HEK293 (cell line): ENCODE data around the gene MGST2.

Source experiments
- CTCF ChIA-PET: fragments of 350-600 bp; formaldehyde crosslinking; extraction: SDS; loops from one replicate; lab custom pipeline; 2021; ENCODE audit warnings: antibody characterized with exemption; lab: Yijun Ruan, JAX
- POLR2A ChIA-PET: fragments of 300-600 bp; formaldehyde crosslinking; extraction: SDS; loops from one replicate; lab custom pipeline; 2020; ENCODE audit warnings: antibody characterized with exemption, inconsistent platforms; lab: Yijun Ruan, JAX
- H3K27ac ChIP-seq: fragments of 200-500 bp; sonication (Bioruptor generic); 2 replicates; pipeline ENCODE4 v1.5.1; 2014; ENCODE audit warnings: low read depth, low read length, control low read depth, inconsistent platforms; ENCODE audit errors: extremely low read depth
- H3K36me3 ChIP-seq, 2 experiments: fragments of 200-500 bp in 1 of 2; sonication (Bioruptor generic) in 1 of 2; 1 replicate in 1 of 2; 2 replicates in 1 of 2; pipeline ENCODE4 v1.5.1; 2014 to 2017; ENCODE audit warnings: inconsistent platforms in 2 of 2, low read length in 2 of 2; ENCODE audit not compliant: control insufficient read depth in 2 of 2, insufficient read depth in 1 of 2
- H3K4me1 ChIP-seq: fragments of 200-500 bp; sonication (Bioruptor generic); 2 replicates; pipeline ENCODE4 v1.5.1; 2014; ENCODE audit warnings: mild to moderate bottlenecking, low read length, inconsistent platforms; ENCODE audit not compliant: control insufficient read depth, insufficient read depth
- H3K4me3 ChIP-seq: 2 replicates; pipeline ENCODE4 v1.5.1; 2011; ENCODE audit warnings: low read depth, mild to moderate bottlenecking, control low read depth, low read length, moderate library complexity
- H3K9me3 ChIP-seq: fragments of 200-500 bp; sonication (Bioruptor generic); 2 replicates; pipeline ENCODE4 v1.5.1; 2014; ENCODE audit warnings: low read depth, low read length, inconsistent platforms; ENCODE audit not compliant: control insufficient read depth, insufficient read depth
- GLI2 ChIP-seq: fragments of 450-650 bp; formaldehyde crosslinking; IDR thresholded peaks from 2 replicates; pipeline ENCODE4; 2017; ENCODE audit warnings: missing biosample characterization, missing genetic modification characterization, low read depth, borderline replicate concordance
- MEIS1 ChIP-seq: sonication (generic); formaldehyde crosslinking; IDR thresholded peaks from 2 replicates; pipeline ENCODE4 v1.8.1; 2022; ENCODE audit warnings: missing genetic modification reagents, mild to moderate bottlenecking, borderline replicate concordance
- MZF1 ChIP-seq: fragments of 450-650 bp; formaldehyde crosslinking; IDR thresholded peaks from 2 replicates; pipeline ENCODE4 v1.5.1; 2017; ENCODE audit warnings: missing biosample characterization, missing genetic modification characterization, borderline replicate concordance
- RBAK ChIP-seq: fragments of 450-650 bp; formaldehyde crosslinking; IDR thresholded peaks from 2 replicates; pipeline ENCODE4 v1.5.1; 2016; ENCODE audit warnings: missing biosample characterization, missing genetic modification characterization
- SCRT1 ChIP-seq: fragments of 450-650 bp; formaldehyde crosslinking; IDR thresholded peaks from 2 replicates; pipeline ENCODE4 v1.5.1; 2016; ENCODE audit warnings: missing biosample characterization, missing genetic modification characterization, borderline replicate concordance
- WT1 ChIP-seq: fragments of 450-650 bp; formaldehyde crosslinking; IDR thresholded peaks from 2 replicates; pipeline ENCODE4 v1.5.1; 2016; ENCODE audit warnings: missing biosample characterization, missing genetic modification characterization
- ZIC2 ChIP-seq: fragments of 450-650 bp; formaldehyde crosslinking; IDR thresholded peaks from 2 replicates; pipeline ENCODE4 v1.5.1; 2016; ENCODE audit warnings: missing biosample characterization, missing genetic modification characterization
- ZNF19 ChIP-seq: fragments of 450-650 bp; formaldehyde crosslinking; IDR thresholded peaks from 2 replicates; pipeline ENCODE4; 2016; ENCODE audit warnings: missing biosample characterization, missing genetic modification characterization, low read depth
- ZNF239 ChIP-seq: fragments of 450-650 bp; formaldehyde crosslinking; IDR thresholded peaks from 2 replicates; pipeline ENCODE4 v1.5.1; 2016; ENCODE audit warnings: missing biosample characterization, missing genetic modification characterization
- ZNF394 ChIP-seq: fragments of 450-650 bp; formaldehyde crosslinking; IDR thresholded peaks from 2 replicates; pipeline ENCODE4 v1.5.1; 2016; ENCODE audit warnings: missing biosample characterization, missing genetic modification characterization, mild to moderate bottlenecking, moderate library complexity, borderline replicate concordance
- ZNF426 ChIP-seq: fragments of 450-650 bp; formaldehyde crosslinking; IDR thresholded peaks from 2 replicates; pipeline ENCODE4 v1.5.1; 2017; ENCODE audit warnings: missing biosample characterization, missing genetic modification characterization, mild to moderate bottlenecking, inconsistent platforms, moderate library complexity
- ZNF561 ChIP-seq: fragments of 450-650 bp; IDR thresholded peaks from 2 replicates; pipeline ENCODE4 v1.5.1; 2018; ENCODE audit warnings: missing biosample characterization, missing genetic modification characterization, borderline replicate concordance
- ZNF645 ChIP-seq: fragments of 450-650 bp; formaldehyde crosslinking; IDR thresholded peaks from 2 replicates; pipeline ENCODE4; 2016; ENCODE audit warnings: missing biosample characterization, missing genetic modification characterization
- ZNF704 ChIP-seq: fragments of 450-650 bp; formaldehyde crosslinking; IDR thresholded peaks from 2 replicates; pipeline ENCODE4 v1.5.1; 2016; ENCODE audit warnings: missing biosample characterization, missing genetic modification characterization
- ZNF76 ChIP-seq: fragments of 450-650 bp; formaldehyde crosslinking; IDR thresholded peaks from 2 replicates; pipeline ENCODE4; 2016; ENCODE audit warnings: low read depth, missing biosample characterization, missing genetic modification characterization, borderline replicate concordance
- ZNF792 ChIP-seq: fragments of 450-650 bp; formaldehyde crosslinking; IDR thresholded peaks from 2 replicates; pipeline ENCODE4 v1.5.1; 2016; ENCODE audit warnings: missing biosample characterization, missing genetic modification characterization
- TF ChIP-seq, protein P1 (sequence below): fragments of 450-650 bp; IDR thresholded peaks from 2 replicates; pipeline ENCODE4 v1.5.1; 2018; ENCODE audit warnings: missing biosample characterization, missing genetic modification characterization
- TF ChIP-seq, protein P2 (sequence below): fragments of 450-650 bp; formaldehyde crosslinking; IDR thresholded peaks from 2 replicates; pipeline ENCODE4 v1.5.1; 2016; ENCODE audit warnings: missing biosample characterization, missing genetic modification characterization
- TF ChIP-seq, protein P3 (sequence below): fragments of 450-650 bp; formaldehyde crosslinking; IDR thresholded peaks from 2 replicates; pipeline ENCODE4 v1.5.1; 2016; ENCODE audit warnings: missing biosample characterization, missing genetic modification characterization

MGST2 gene

DNA sequence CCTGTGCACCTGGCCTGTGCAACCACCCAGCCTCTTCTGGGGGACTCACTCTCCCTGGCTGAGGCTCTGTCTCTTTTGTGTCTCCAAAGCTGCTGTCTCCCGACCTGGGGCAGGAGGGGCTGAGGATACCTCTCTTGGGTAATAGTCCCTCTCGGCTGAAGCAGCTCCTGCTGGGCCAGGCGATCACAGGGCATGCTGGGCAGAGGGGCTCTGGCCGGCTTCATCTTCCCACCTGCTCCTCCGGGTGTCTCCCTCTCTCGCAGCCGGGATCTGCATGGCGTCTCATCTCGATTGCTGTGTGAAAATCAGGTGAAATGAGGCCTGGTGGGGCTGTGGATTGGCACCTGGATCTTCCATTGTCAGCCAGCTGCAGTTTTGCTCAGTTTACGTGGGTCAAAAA, 53.2 kb downstream of the MGST2 start (continued):
- no peak for TF ChIP-seq ZNF704 (tag by site-specific recombination)
- no peak for TF ChIP-seq ZNF76 (tag by site-specific recombination)
- TF ChIP-seq GLI2 (tag by site-specific recombination): no peak
- TF ChIP-seq ZNF239: no peak
- TF ChIP-seq SCRT1 (tag by site-specific recombination): no peak
- TF ChIP-seq, protein P1, sequence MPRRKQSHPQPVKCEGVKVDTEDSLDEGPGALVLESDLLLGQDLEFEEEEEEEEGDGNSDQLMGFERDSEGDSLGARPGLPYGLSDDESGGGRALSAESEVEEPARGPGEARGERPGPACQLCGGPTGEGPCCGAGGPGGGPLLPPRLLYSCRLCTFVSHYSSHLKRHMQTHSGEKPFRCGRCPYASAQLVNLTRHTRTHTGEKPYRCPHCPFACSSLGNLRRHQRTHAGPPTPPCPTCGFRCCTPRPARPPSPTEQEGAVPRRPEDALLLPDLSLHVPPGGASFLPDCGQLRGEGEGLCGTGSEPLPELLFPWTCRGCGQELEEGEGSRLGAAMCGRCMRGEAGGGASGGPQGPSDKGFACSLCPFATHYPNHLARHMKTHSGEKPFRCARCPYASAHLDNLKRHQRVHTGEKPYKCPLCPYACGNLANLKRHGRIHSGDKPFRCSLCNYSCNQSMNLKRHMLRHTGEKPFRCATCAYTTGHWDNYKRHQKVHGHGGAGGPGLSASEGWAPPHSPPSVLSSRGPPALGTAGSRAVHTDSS (tag by site-specific recombination): no peak
- no peak for TF ChIP-seq ZNF561 (tag by site-specific recombination)
- TF ChIP-seq ZNF792: no peak
- TF ChIP-seq, protein P2, sequence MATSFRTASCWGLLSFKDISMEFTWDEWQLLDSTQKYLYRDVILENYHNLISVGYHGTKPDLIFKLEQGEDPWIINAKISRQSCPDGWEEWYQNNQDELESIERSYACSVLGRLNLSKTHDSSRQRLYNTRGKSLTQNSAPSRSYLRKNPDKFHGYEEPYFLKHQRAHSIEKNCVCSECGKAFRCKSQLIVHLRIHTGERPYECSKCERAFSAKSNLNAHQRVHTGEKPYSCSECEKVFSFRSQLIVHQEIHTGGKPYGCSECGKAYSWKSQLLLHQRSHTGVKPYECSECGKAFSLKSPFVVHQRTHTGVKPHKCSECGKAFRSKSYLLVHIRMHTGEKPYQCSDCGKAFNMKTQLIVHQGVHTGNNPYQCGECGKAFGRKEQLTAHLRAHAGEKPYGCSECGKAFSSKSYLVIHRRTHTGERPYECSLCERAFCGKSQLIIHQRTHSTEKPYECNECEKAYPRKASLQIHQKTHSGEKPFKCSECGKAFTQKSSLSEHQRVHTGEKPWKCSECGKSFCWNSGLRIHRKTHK: no peak
- TF ChIP-seq RBAK (tag by site-specific recombination): no peak
- TF ChIP-seq, all 188 proteins: peak for 0

DNA sequence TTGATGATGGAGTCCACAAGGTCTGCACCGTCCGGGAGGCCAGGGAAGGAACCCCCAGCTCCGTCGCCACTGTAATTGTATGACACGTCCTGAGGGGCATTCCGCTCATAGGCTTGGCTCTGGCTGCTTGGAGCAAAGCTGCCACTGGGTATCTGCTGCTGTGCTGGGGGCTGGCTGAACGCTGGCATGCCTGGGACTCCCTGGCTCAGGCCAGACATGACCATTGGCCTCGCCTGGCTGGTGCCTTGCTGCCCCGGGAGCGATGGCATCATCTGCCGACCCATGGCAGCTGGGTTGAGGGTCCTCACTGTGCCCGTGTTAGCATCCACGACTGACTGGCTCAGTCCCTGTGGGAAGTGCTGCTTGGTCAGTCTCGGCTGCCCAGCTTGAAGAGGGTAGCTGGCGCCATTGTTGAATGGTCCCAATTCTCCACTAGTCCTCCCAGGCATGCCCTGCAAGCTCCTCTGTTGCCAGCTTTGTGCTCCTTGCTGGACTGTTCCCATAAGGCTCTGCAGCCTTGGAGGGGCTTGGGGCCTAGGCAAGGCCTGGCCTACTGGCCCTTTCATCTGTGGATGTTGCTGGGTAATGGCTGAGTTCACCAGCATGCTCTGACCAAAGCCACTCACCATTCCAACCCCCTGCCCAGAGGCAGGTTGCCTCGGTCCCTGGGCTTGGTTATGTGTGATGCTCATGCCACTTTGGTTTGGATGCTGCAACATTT, 53.9 kb downstream of the MGST2 start:
- no peaks in the 10 kb centered on the region for H3K4me1 ChIP-seq
- no peak overlapping the region for H3K4me3 ChIP-seq
- H3K9me3 ChIP-seq: no peaks in the 10 kb centered on the region
- TF ChIP-seq ZNF645 (tag by site-specific recombination) (no peak), ZNF426 (tag by site-specific recombination) (no peak), ZNF394 (tag by site-specific recombination) (no peak), ZNF19 (tag by site-specific recombination) (no peak), WT1 (tag by site-specific recombination) (no peak), MEIS1 (CRISPR knock-in tag) (no peak), ZIC2 (tag by site-specific recombination) (no peak), MZF1 (tag by site-specific recombination) (no peak)
- TF ChIP-seq, protein P1 (tag by site-specific recombination): no peak
- TF ChIP-seq, protein P3, sequence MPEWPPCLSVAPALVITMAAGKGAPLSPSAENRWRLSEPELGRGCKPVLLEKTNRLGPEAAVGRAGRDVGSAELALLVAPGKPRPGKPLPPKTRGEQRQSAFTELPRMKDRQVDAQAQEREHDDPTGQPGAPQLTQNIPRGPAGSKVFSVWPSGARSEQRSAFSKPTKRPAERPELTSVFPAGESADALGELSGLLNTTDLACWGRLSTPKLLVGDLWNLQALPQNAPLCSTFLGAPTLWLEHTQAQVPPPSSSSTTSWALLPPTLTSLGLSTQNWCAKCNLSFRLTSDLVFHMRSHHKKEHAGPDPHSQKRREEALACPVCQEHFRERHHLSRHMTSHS (tag by site-specific recombination): no peak
- H3K27ac ChIP-seq: no peak overlapping the region
- H3K36me3 ChIP-seq: peaks cover 0 to 15% of the 10 kb centered on the region in 2 experiments; a peak in 1 of 3 replicates
- POLR2A ChIA-PET: no interaction called here
- CTCF ChIA-PET: no interaction called here
